Osteoblast (primary cell): ENCODE measurements around the gene OSBPL9. TPM values are rescaled to one million over a fixed set of nuclear protein-coding genes. Genes with fewer than 3 reads are reported as not detected.

ENCODE experiments used
- DNase-seq: peaks from one replicate; pipeline ENCODE4 v3.0.0; 2011; ENCODE audit warnings: low spot score, mixed read lengths; ENCODE audit not compliant: insufficient read length; ENCODE audit errors: missing footprints
- H2AFZ ChIP-seq: 2 replicates; pipeline ENCODE4 v1.6.0; 2011; ENCODE audit warnings: mild to moderate bottlenecking, low read length
- H3K27ac ChIP-seq: 2 replicates; pipeline ENCODE4 v1.5.1; 2011; ENCODE audit warnings: mild to moderate bottlenecking, low read depth, low read length, moderate library complexity
- H3K27me3 ChIP-seq: 2 replicates; pipeline ENCODE4 v1.6.0; 2012; ENCODE audit warnings: mild to moderate bottlenecking, control low read depth, inconsistent platforms, low read length, moderate library complexity; ENCODE audit not compliant: insufficient read depth
- H3K36me3 ChIP-seq: 2 replicates; pipeline ENCODE4 v1.5.1; 2011; ENCODE audit warnings: mild to moderate bottlenecking, low read length, control low read depth, moderate library complexity; ENCODE audit not compliant: insufficient read depth
- H3K4me1 ChIP-seq: 2 replicates; pipeline ENCODE4 v1.5.1; 2011; ENCODE audit warnings: mild to moderate bottlenecking, low read length, control low read depth, moderate library complexity; ENCODE audit not compliant: insufficient read depth
- H3K4me2 ChIP-seq: 2 replicates; pipeline ENCODE4 v1.6.0; 2011; ENCODE audit warnings: mild to moderate bottlenecking, low read length; ENCODE audit not compliant: insufficient read depth
- H3K4me3 ChIP-seq: fragments of 200-600 bp; sonication (generic); 3 replicates; pipeline ENCODE4 v1.5.1; 2012; ENCODE audit warnings: mild to moderate bottlenecking, low read length, inconsistent platforms; ENCODE audit not compliant: insufficient read depth
- H3K79me2 ChIP-seq: 2 replicates; pipeline ENCODE4 v1.6.0; 2012; ENCODE audit warnings: mild to moderate bottlenecking, low read length, control low read depth, inconsistent platforms; ENCODE audit not compliant: insufficient read depth
- H3K9me3 ChIP-seq: 2 replicates; pipeline ENCODE4 v1.5.1; 2011; ENCODE audit warnings: low read depth, low read length, control low read depth
- H4K20me1 ChIP-seq: 2 replicates; pipeline ENCODE4 v1.6.0; 2012; ENCODE audit warnings: mild to moderate bottlenecking, low read length, control low read depth; ENCODE audit not compliant: insufficient read depth
- total RNA-seq: library from RNA; depleted of rRNA; stranded (reverse); fragments of >200 nt; gene quantifications from 2 replicates; pipeline ENCODE4 v1.2.3, GENCODE V29; 2012
- TF ChIP-seq, protein P1 (sequence below): IDR thresholded peaks from 2 replicates; pipeline ENCODE4 v1.5.1; 2011; ENCODE audit warnings: mild to moderate bottlenecking, low read depth, low read length, moderate library complexity; ENCODE audit errors: extremely low read depth

OSBPL9 gene
- total RNA-seq, 1 donor: 87.9 TPM

DNA sequence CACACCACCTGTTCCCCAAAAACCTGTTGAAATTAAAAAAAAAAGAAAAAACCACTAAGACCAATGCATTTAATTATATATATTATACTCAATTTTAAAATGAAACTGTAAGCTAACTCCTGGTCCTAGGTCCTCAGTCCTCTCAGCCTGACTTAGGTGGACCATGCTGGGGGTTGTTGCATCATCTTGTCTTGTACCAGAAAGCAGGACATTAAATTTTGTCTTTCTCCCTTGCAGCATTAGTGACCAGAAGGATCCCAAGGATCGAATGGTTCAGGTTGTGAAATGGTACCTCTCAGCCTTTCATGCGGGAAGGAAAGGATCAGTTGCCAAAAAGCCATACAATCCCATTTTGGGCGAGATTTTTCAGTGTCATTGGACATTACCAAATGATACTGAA is 164.0 kb downstream of the OSBPL9 start:
- Histone ChIP-seq H3K4me3 (no peak overlapping the region), H3K36me3 (peaks cover 46% of the 10 kb centered on the region), H3K27ac (no peak overlapping the region), H4K20me1 (no peaks in the 10 kb centered on the region), H3K4me1 (no peaks in the 10 kb centered on the region), H2AFZ (no peak overlapping the region), H3K79me2 (no peaks in the 10 kb centered on the region), H3K27me3 (no peaks in the 10 kb centered on the region), H3K9me3 (no peaks in the 10 kb centered on the region), H3K4me2 (no peak overlapping the region)
- TF ChIP-seq, protein P1, sequence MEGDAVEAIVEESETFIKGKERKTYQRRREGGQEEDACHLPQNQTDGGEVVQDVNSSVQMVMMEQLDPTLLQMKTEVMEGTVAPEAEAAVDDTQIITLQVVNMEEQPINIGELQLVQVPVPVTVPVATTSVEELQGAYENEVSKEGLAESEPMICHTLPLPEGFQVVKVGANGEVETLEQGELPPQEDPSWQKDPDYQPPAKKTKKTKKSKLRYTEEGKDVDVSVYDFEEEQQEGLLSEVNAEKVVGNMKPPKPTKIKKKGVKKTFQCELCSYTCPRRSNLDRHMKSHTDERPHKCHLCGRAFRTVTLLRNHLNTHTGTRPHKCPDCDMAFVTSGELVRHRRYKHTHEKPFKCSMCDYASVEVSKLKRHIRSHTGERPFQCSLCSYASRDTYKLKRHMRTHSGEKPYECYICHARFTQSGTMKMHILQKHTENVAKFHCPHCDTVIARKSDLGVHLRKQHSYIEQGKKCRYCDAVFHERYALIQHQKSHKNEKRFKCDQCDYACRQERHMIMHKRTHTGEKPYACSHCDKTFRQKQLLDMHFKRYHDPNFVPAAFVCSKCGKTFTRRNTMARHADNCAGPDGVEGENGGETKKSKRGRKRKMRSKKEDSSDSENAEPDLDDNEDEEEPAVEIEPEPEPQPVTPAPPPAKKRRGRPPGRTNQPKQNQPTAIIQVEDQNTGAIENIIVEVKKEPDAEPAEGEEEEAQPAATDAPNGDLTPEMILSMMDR: no peak
- no peak for DNase-seq

DNA sequence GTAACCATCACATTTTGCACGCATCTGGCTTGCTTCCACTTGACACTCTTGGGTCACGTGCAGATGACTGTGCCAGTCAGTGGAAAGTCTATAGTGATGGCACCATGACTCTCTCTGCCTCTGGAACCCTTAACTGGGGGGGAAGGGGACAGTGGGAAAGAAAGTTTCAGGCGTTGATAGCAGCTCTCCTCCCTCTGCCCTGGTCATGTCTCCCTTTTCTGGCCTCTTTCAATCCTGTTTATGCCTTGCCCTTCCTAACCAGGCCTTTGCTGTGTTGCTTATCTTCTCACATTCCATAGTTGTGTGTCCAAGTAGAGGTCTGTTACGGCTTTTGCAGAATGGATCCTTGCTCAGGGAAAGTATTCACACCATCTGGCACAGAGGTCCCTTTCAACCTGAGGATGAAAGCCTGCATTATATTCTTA is 168.1 kb downstream of the OSBPL9 start:
- no peak for DNase-seq
- Histone ChIP-seq H3K4me1 (no peaks in the 10 kb centered on the region), H3K36me3 (peaks cover 87% of the 10 kb centered on the region), H3K4me3 (no peak overlapping the region), H3K27me3 (no peaks in the 10 kb centered on the region), H4K20me1 (no peaks in the 10 kb centered on the region), H2AFZ (no peak overlapping the region), H3K9me3 (no peaks in the 10 kb centered on the region), H3K79me2 (no peaks in the 10 kb centered on the region), H3K27ac (no peak overlapping the region), H3K4me2 (no peak overlapping the region)
- TF ChIP-seq, protein P1: no peak

DNA sequence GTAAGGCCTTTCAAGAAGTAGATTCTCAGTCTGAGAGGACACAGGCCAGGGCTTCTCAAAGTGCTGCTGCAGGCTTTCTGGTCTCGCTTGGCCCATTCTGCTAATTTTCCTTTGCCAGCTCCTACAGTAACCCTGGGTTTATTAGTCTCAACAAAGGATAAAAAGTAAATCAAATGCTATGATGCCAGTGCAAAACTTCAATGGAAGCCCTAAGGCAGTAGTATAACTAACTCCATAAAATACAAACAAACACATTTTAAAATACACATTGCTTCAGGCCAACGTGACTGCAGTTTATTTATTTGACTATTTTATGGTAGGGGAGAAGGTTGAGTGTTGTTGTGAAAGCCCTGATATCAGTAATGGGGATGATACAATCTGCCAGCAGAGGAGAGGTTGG is 172.0 kb downstream of the OSBPL9 start:
- no peaks in the 10 kb centered on the region for H3K79me2 ChIP-seq
- no peaks in the 10 kb centered on the region for H4K20me1 ChIP-seq
- DNase-seq: no peak
- no peak overlapping the region for H3K27ac ChIP-seq
- H3K4me3 ChIP-seq: no peak overlapping the region
- H3K9me3 ChIP-seq: no peaks in the 10 kb centered on the region
- H2AFZ ChIP-seq: no peak overlapping the region
- TF ChIP-seq, protein P1: no peak
- peaks cover 92% of the 10 kb centered on the region for H3K36me3 ChIP-seq
- H3K4me2 ChIP-seq: no peak overlapping the region
- no peaks in the 10 kb centered on the region for H3K27me3 ChIP-seq
- H3K4me1 ChIP-seq: peaks cover 12% of the 10 kb centered on the region

DNA sequence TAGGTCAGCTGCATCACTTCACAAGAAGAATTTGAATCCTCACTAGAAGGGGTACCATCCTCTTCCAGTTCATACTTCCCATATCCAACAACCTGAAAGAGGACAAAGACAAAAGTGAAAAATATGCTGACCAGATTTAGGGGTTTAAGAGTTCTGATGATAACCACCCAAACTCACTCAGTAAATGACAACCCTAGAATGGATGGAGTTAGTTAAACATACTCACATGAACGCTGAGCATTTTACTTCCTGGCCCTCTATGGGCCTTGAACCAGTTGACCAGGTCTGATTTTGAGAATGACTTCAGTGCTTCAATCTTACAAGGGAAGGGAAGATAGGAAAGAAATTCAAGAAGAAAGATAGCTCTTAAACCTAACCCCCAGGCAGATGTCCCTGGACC is 172.4 kb downstream of the OSBPL9 start:
- H2AFZ ChIP-seq: no peak overlapping the region
- no peak overlapping the region for H3K27ac ChIP-seq
- no peaks in the 10 kb centered on the region for H4K20me1 ChIP-seq
- no peaks in the 10 kb centered on the region for H3K9me3 ChIP-seq
- H3K4me1 ChIP-seq: peaks cover 12% of the 10 kb centered on the region
- TF ChIP-seq, protein P1: no peak
- H3K79me2 ChIP-seq: no peaks in the 10 kb centered on the region
- no peak overlapping the region for H3K4me2 ChIP-seq
- no peak for DNase-seq
- peaks cover 92% of the 10 kb centered on the region for H3K36me3 ChIP-seq
- H3K27me3 ChIP-seq: no peaks in the 10 kb centered on the region
- H3K4me3 ChIP-seq: no peak overlapping the region
